Progenitor cell of endocrine pancreas (in vitro differentiated cells): ENCODE results near the gene SCAANT1. TPM values are rescaled to one million over a fixed set of nuclear protein-coding genes. Genes with fewer than 3 reads are reported as not detected.

Source experiments
- DNase-seq: peaks from one replicate; pipeline ENCODE4 v3.0.0; 2021; ENCODE audit warnings: low spot score; ENCODE audit not compliant: unreplicated experiment
- H3K27ac Mint-ChIP-seq: 2 replicates; pipeline ENCODE4 v1.8.0; 2021; ENCODE audit warnings: mild to moderate bottlenecking, moderate library complexity, mixed read lengths
- H3K27me3 Mint-ChIP-seq: 2 replicates; pipeline ENCODE4 v1.8.0; 2021; ENCODE audit warnings: mixed read lengths
- H3K36me3 Mint-ChIP-seq: 2 replicates; pipeline ENCODE4 v1.8.0; 2022; ENCODE audit warnings: mixed read lengths; ENCODE audit not compliant: insufficient read depth
- H3K4me1 Mint-ChIP-seq: 2 replicates; pipeline ENCODE4 v1.8.0; 2021; ENCODE audit warnings: low read depth, mixed read lengths
- H3K4me3 Mint-ChIP-seq: 2 replicates; pipeline ENCODE4 v1.8.0; 2021; ENCODE audit warnings: low read depth, mild to moderate bottlenecking, moderate library complexity, mixed read lengths
- H3K9me3 Mint-ChIP-seq: 2 replicates; pipeline ENCODE4 v1.8.0; 2021; ENCODE audit warnings: low read depth, mixed read lengths
- CTCF ChIP-seq: fragments of 200-600 bp; sonication (generic); IDR thresholded peaks from one replicate; pipeline ENCODE4 v1.5.0; 2021; ENCODE audit warnings: antibody characterized with exemption, mild to moderate bottlenecking; ENCODE audit not compliant: unreplicated experiment
- total RNA-seq: library from RNA; stranded (reverse); gene quantifications from 2 replicates; pipeline ENCODE4 v1.2.1, GENCODE V29; 2021

SCAANT1 gene
- total RNA-seq, 1 donor from 2014 or later = not detected

- no peak for DNase-seq
- no peak for TF ChIP-seq CTCF
- H3K27me3 Mint-ChIP-seq = no peaks in the 10 kb centered on the region
- peaks cover 28% of the 10 kb centered on the region for H3K4me1 Mint-ChIP-seq
- no peaks in the 10 kb centered on the region for H3K36me3 Mint-ChIP-seq
- H3K4me3 Mint-ChIP-seq = no peak overlapping the region
- H3K27ac Mint-ChIP-seq = no peak overlapping the region
- no peaks in the 10 kb centered on the region for H3K9me3 Mint-ChIP-seq
These were observed 31.5 kb downstream of the SCAANT1 start for GRCh38 chr3:63880653-63881052.

- H3K27ac Mint-ChIP-seq = no peak overlapping the region
- no peak for DNase-seq
- no peaks in the 10 kb centered on the region for H3K36me3 Mint-ChIP-seq
- H3K9me3 Mint-ChIP-seq = no peaks in the 10 kb centered on the region
- H3K4me3 Mint-ChIP-seq = no peak overlapping the region
- no peak for TF ChIP-seq CTCF
- H3K4me1 Mint-ChIP-seq = peaks cover 31% of the 10 kb centered on the region
- no peaks in the 10 kb centered on the region for H3K27me3 Mint-ChIP-seq
These were observed 33.7 kb downstream of the SCAANT1 start for GRCh38 chr3:63878394-63879060.

- no peaks in the 10 kb centered on the region for H3K27me3 Mint-ChIP-seq
- H3K36me3 Mint-ChIP-seq = no peaks in the 10 kb centered on the region
- no peak for TF ChIP-seq CTCF
- DNase-seq = no peak
- H3K27ac Mint-ChIP-seq = no peak overlapping the region
- H3K4me1 Mint-ChIP-seq = peaks cover 30% of the 10 kb centered on the region
- no peaks in the 10 kb centered on the region for H3K9me3 Mint-ChIP-seq
- no peak overlapping the region for H3K4me3 Mint-ChIP-seq
These were observed 34.3 kb downstream of the SCAANT1 start for GRCh38 chr3:63877737-63878393.

GRCh38 chr3:63876260-63876659 is 35.9 kb downstream of the SCAANT1 start:
- Mint-ChIP-seq H3K4me1 (peaks cover 40% of the 10 kb centered on the region), H3K4me3 (no peak overlapping the region), H3K36me3 (no peaks in the 10 kb centered on the region), H3K9me3 (no peaks in the 10 kb centered on the region), H3K27ac (no peak overlapping the region), H3K27me3 (no peaks in the 10 kb centered on the region)
- TF ChIP-seq CTCF = no peak
- DNase-seq = no peak

- Mint-ChIP-seq H3K27ac (peak overlapping the region; percentile 14), H3K27me3 (no peaks in the 10 kb centered on the region), H3K9me3 (no peaks in the 10 kb centered on the region), H3K4me3 (no peak overlapping the region), H3K36me3 (no peaks in the 10 kb centered on the region), H3K4me1 (peaks cover 37% of the 10 kb centered on the region)
- TF ChIP-seq CTCF = no peak
- no peak for DNase-seq
These were observed 36.7 kb downstream of the SCAANT1 start for GRCh38 chr3:63875510-63875909.
